NCI-H1105 treated with DMSO at 0.1 percent for 48 hours (cell line): ENCODE data around the gene IQUB.
A peak's percentile ranks its signal among the peaks of the same experiment; 100 is the strongest.
"Not testable (repeated sequence)": the region's sequence is repeated elsewhere in the genome, so short reads cannot be mapped to it uniquely, and the experiment has no call there.

Experiments used
- DNase-seq: peaks from one replicate; lab custom pipeline; 2025; lab: John Stamatoyannopoulos, UW

The IQUB gene

GRCh38 chr7:123492485-123492884 lies 41.9 kb downstream of the IQUB start:
- no peak for DNase-seq

- no peak for DNase-seq
Observed at GRCh38 chr7:123485721-123486120, 48.7 kb downstream of the IQUB start.

DNA sequence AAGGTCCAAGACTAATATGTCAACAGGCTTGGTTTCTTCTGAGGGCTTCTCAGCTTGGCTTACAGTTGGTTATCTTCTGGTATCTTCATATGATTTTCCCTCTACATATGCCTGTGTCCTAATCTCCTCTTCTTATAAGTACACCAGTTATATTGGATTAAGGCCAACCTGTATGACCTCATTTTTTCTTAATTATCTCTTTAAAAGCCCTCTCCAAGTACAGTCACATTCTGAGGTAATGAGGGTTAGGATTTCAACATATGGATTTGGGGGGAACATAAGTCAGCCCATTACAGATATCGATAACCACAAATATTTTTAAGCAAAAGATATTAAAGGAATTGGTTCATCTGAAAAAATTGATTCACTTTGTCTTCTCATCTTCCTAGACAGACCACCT lies 49.2 kb downstream of the IQUB start:
- peak; percentile 9 for DNase-seq

DNA sequence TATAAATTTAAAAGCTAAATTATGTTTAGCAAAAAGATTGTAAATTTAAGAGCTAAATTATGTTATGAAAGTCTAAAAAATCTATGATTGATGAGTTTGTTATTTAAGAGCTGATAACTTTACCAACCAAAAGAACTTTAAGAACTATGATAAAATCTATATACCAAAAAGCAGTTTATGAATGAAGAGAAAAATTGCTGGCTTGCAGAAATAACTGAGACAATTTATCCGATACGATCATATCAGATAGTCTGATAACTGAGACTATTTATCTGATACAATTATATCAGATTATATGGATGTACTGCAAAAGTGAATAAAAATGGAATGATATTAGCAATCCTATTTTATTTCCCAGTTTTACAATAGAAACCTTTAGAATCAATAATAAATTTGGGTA lies 50.2 kb downstream of the IQUB start:
- no peak for DNase-seq

DNA sequence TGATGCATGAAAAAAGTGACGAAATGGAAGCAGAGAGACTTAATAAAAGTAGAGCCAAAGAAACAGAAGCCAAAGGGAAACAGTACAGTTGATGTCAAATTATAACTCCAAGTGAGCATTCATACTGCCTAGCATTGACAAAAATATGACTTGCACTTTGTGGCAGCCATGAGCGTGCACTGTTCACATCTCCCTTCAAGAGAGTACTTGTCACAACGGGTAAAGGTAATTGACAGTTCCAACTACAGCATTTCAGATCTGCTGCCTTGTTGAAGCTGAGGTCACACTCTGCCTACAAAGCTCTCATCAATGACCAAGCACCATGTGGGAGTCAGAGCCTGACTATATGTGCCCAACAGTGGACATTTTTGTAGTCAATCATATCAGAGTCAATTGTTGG lies 54.3 kb downstream of the IQUB start:
- DNase-seq: no peak

- DNase-seq: not testable (repeated sequence)
Observed at GRCh38 chr7:123478056-123478455, 56.3 kb downstream of the IQUB start.

GRCh38 chr7:123472750-123473445 lies 61.5 kb downstream of the IQUB start:
- no peak for DNase-seq

DNA sequence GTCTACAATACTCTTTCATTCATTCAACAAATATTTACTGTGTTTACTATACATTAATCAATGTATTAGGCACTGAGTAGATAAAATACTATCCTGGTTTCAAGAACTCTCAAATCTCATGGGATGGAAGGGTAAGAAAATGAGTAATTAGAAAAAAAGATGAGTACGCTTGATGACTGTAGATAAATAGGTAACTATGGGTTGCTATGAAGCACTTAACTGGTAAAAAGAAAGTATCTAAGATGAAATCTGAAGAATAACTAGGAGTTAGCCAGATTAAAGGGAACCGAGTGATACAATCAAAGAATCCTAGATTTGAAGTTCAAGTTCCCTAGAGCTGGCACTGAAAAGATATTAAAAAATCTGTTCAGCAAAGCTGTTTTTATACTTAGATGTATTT lies 62.1 kb downstream of the IQUB start:
- no peak for DNase-seq

- no peak for DNase-seq
Observed at GRCh38 chr7:123468303-123468702, 66.1 kb downstream of the IQUB start.

GRCh38 chr7:123463890-123464289 lies 70.5 kb downstream of the IQUB start:
- no peak for DNase-seq

DNA sequence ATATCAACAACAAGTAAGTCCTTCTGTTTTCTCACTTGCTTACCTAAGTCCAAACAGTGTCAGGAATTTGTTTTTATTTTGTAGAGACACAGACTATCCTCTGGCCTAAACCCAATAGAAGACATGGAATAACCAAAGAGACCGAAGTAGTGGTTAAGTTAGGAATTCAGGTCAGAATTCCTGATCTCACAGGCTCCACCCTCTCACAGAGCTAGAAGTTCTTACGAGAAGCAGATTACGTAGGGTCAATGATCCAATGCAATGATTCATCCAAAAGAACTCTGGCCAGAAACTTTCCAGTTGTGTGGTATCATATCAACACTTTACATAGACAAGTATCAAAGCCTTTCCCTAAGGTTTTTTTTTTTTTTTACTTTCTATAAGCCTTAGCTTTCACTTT lies 73.8 kb downstream of the IQUB start:
- DNase-seq: no peak

GRCh38 chr7:123455965-123456470 lies 78.4 kb downstream of the IQUB start:
- no peak for DNase-seq

DNA sequence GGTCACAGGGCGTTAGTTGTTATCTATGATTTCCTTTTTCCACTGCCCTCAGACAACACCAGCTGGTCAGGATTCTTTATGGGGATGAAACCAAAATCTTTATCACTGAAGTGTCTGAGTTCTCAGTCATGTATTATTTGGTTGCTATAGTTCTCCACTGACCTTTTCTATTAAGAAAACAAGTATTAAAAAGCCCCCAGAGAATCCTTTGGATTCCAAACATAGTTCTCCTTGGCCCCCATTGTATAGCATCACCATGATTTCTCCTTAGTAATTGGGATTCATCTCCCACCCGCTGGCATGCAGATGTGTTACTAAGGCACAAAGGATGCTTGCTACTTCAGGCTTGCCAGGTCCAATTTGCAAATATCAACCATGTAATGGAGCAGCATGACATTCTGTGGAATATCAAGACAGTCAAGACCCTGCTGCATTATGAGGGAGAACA lies 94.3 kb downstream of the IQUB start:
- no peak for DNase-seq

DNA sequence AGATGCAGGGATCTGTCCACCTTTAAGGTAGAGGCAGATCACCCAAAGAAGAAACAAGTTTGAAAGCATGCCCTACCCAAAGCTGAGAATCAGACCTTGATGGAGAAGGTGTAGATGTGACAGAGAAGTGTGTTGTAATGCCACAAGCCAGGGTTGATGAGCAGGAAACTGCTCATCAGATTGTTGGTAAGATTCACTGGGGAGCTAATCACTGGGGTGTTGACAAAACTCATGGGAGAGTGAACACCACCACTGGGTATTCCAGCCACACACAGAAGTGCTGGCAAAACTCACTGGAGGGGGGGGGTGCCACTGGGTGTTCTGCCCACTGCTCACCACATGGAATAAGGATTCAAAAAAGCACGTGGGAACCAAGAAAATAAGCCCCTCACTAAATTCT lies 95.2 kb downstream of the IQUB start:
- DNase-seq: no peak

DNA sequence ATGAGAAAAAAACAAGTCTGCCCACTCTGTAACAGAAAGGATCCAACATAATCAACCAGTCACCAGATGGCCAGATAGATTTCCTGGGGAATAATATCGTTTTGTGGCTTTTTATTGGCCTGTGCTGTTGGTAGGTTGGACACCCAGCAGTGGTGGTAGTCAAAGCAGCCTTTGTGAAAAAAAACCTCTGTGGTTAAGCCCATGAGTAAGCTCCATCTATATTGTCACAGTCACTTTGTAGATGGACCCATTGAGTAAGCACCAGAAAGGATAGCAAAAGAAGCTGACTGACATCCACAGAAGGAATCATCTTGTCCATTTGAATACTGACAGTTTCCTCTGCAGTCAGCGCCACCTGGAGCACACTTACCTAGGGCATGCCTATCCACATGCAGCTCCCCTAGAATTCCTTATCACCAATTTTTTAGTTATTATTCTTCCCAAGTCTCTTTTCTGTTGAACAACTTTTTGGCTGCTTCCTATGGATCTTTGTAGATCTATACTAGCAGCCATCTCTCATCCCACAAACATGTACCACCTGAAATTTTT lies 96.9 kb downstream of the IQUB start:
- DNase-seq: no peak

DNA sequence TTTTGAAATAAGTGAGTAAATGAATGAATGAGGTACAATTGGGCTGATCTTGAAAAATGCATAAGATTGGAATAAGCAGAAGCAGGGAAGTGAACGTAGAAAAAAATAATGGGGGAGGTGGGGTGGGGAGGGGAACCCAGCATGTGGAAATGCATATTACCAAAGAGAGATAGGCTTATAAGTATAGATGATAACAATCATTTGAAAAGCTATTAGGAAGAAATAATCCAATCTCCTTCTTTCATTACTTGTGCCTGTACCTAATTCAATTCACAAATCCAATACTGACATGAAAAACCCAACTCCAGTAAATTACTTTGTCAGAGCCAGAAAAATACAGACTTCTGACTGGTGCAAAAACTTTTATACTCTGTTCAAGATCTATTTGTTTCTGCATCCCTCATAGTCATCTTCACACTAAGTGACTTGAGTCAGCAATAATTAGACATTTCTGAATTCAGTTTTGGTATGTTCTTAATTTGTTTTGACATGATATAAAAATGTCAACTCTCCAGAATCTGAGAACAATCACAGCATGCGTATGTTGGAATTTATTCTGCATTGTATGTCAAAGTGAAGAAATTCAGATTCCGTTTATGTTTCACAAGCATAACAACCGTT lies 99.2 kb downstream of the IQUB start:
- DNase-seq: no peak

GRCh38 chr7:123433665-123434064 lies 100.7 kb downstream of the IQUB start:
- DNase-seq: peak; percentile 93

DNA sequence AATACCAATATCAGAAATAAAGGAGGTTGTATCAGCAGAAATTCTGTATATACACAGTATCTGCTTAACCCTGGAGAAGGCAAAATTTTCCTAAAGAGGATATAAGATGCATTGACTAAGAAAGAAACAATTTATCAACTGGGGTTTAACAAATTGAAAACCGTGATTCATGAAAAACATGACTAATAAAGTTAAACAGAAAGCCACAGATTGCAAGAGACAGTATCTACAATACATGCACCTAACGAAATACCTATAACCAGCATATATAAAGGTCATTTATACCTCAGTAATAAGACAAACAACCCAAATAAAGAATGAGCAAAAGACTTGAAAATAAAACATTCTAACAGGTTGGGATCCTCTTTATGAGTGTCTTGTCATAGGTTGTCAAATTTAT lies 101.8 kb downstream of the IQUB start:
- no peak for DNase-seq

DNA sequence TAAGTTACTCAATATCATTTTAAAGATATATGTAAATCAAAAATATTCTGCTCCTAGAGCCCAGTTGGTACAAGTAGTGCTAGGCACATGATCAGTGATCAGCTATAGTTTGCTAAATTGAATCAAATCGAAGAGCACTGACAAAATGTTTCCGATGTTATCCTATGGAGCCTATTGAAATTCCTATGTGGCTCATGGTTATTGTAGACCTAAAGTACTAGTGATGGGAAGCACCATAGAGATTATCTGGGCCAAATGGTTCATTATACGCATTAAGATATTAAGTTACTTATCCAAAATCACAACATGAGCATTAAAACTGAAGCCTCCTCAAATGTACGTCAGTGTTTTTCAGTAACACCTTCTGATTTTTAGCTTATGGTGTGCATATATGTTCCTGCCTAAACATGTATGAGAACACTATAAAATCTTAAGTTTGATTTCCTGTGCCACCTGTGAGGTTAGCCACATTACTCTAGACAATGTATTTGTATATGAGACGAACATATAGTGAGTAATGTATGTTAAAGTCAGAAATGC lies 103.2 kb downstream of the IQUB start:
- DNase-seq: no peak

- no peak for DNase-seq
Observed at GRCh38 chr7:123425246-123425645, 109.1 kb downstream of the IQUB start.

GRCh38 chr7:123424463-123424862 lies 109.9 kb downstream of the IQUB start:
- no peak for DNase-seq

DNA sequence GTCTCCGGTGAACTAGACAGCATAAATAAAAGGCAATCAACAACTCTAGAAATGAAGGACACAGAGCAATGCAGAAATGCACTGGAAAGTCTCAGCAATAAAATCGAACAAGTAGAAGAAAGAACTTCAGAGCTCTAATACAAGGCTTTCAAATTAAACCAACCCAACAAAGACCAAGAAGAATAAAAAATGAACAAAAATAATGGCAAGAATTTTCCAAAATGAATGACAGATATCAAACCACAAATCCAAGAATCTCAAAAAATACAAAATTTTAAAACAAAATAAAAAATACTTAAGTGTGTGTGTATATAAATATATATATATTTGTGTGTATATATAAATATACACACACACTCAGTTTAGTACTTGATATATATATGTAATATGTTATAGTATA lies 110.8 kb downstream of the IQUB start:
- DNase-seq: no peak

DNA sequence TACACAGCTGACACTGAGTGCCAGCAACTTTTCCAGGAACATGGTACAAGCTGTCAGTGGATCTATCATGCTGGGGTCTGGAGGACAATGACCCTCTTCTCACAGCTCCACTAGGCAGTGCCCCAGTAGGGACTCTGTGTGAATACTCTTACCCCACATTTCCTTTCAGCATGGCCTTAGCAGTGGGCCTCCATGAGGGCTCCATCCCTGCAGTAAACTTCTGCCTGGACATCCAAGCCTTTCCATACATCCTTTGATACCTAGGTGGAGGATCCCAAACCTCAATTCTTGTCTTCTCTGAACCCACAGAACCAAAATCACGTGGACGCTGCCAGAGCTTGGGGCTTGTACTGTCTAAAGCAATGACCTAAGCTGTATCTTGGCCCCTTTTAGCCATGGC lies 116.8 kb downstream of the IQUB start:
- DNase-seq: no peak
